ENCODE results near the gene PPARA.

GRCh38 chr22:46128606-46129005, 21.7 kb upstream of the PPARA start:
- TF ChIP-seq CTCF (IDR thresholded peaks at IDR 0.05; ENCODE audit: extremely low read depth in 1 of 2, insufficient read depth in 1 of 2, low read depth in 1 of 2, low read length in 2 of 2) (no peak), EZH2 (IDR thresholded peaks at IDR 0.05; ENCODE audit: borderline replicate concordance, low read depth, low read length, severe bottlenecking) (no peak), POLR2AphosphoS5 (IDR thresholded peaks at IDR 0.05; ENCODE audit: insufficient read depth, low read depth, low read length) (no peak), JUN (IDR thresholded peaks at IDR 0.05; ENCODE audit: borderline replicate concordance, insufficient read depth, insufficient read length, low read depth) (no peak), FOS (IDR thresholded peaks at IDR 0.05; ENCODE audit: borderline replicate concordance, insufficient read depth, low read length) (no peak), POLR2A (IDR thresholded peaks at IDR 0.05; ENCODE audit: low read depth, low read length) (no peak), MYC (IDR thresholded peaks at IDR 0.05; ENCODE audit: low read depth, low read length) (no peak), MAX (IDR thresholded peaks at IDR 0.05; ENCODE audit: insufficient read depth, insufficient read length) (no peak)
